ENCODE data around the gene NLRP10.

NLRP10 gene, protein sequence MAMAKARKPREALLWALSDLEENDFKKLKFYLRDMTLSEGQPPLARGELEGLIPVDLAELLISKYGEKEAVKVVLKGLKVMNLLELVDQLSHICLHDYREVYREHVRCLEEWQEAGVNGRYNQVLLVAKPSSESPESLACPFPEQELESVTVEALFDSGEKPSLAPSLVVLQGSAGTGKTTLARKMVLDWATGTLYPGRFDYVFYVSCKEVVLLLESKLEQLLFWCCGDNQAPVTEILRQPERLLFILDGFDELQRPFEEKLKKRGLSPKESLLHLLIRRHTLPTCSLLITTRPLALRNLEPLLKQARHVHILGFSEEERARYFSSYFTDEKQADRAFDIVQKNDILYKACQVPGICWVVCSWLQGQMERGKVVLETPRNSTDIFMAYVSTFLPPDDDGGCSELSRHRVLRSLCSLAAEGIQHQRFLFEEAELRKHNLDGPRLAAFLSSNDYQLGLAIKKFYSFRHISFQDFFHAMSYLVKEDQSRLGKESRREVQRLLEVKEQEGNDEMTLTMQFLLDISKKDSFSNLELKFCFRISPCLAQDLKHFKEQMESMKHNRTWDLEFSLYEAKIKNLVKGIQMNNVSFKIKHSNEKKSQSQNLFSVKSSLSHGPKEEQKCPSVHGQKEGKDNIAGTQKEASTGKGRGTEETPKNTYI

DNA sequence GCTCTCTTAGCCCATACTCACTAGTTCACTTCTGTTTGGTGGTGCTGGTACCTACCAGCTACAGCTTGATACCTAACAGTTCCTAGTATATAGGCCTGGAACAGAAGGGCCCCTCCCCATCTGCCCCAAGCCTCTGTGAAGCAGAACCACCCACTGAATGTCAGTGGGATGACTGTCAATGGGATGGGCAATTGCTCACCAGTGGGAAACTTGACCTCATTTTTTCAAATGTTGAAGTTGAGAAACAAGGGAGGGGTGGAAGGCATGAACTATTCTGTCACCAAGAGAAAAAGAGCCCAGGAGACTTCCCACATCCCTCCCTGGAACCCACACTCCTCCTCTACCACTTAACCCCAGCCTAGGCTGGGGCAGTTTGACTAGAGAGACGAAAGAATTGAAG lies at the start of gene NLRP10:
Gene NLRP10, minus strand, starts transcription at position 62 of the 400 bp plus-strand sequence. CDS start 1,952 bp downstream, outside the sequence.
- TF ChIP-seq, protein P1, sequence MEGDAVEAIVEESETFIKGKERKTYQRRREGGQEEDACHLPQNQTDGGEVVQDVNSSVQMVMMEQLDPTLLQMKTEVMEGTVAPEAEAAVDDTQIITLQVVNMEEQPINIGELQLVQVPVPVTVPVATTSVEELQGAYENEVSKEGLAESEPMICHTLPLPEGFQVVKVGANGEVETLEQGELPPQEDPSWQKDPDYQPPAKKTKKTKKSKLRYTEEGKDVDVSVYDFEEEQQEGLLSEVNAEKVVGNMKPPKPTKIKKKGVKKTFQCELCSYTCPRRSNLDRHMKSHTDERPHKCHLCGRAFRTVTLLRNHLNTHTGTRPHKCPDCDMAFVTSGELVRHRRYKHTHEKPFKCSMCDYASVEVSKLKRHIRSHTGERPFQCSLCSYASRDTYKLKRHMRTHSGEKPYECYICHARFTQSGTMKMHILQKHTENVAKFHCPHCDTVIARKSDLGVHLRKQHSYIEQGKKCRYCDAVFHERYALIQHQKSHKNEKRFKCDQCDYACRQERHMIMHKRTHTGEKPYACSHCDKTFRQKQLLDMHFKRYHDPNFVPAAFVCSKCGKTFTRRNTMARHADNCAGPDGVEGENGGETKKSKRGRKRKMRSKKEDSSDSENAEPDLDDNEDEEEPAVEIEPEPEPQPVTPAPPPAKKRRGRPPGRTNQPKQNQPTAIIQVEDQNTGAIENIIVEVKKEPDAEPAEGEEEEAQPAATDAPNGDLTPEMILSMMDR (IDR thresholded peaks at IDR 0.05): no peak
- no peak within 1 kb of the TSS for H3K4me3 ChIP-seq
- no peak within 1 kb of the TSS for H3K27ac ChIP-seq
- DNase-seq (ENCODE audit: low spot score): no peak

DNA sequence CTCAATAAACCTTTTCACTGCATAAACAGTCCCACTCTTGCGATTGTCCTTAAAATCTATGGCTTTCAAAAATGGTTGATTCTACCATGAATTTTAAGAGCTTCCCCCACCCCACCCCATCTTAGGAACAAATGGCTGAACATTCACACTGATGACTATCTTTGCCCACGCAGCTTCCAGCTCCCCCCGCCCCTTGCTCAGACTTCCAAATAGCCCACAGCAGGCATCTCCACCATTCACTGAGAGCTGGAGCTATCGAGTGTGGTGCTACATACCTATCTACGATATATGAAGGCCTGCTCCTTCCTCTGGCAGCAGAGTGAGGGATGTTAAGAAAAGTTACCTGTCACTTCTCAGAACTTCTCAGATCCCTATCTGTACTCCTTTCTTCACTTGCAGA lies 48.6 kb upstream of the NLRP10 start:
- DNase-seq (ENCODE audit: low spot score): no peak
- H3K4me3 ChIP-seq: no peak overlapping the region
- H3K27ac ChIP-seq: no peak overlapping the region
- TF ChIP-seq, protein P1 (IDR thresholded peaks at IDR 0.05): no peak

DNA sequence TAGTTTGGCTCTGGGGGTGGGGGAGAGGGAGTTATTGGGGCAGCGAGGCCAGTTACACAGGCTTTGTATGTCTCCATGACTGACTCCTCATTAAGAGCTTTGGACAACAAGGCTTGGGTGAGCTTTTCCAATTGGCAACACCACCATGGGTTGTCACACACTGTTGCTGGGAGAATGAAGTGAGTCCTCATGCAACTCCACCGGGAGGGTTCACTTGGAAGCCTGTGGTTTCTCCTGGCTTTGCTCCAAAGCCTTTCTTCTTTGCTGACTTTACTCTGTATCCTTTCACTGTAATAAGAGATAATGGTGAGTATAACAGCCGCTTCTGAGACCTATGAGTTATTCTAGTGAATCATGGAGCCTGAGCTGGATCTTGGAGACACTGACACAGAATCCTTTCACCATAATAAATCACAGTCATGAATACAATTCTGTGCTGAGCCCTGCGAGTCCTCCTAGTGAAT lies 46.8 kb upstream of the NLRP10 start:
- H3K27ac ChIP-seq: no peak overlapping the region
- H3K4me3 ChIP-seq: no peak overlapping the region
- TF ChIP-seq, protein P1 (IDR thresholded peaks at IDR 0.05): no peak
- DNase-seq (ENCODE audit: low spot score): no peak

DNA sequence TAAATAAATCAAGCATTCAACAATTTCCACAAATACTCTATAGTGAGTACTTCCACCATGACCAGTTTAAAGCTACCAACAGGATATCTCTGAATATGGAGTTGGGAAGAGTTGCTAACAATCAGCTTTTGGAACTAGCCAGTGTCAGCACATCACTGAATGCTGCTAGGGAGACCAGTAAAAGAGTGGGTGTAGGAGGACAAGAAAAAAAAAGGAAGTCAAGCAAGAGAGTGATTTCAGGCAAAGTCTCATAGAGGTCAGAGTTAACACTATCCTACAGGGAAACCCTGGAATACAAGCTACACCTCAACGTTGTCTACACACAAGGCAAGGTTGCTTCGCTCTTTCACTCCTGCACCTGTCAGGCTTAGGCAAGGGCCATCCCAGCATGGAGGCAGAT lies 46.1 kb upstream of the NLRP10 start:
- no peak for DNase-seq (ENCODE audit: low spot score)
- no peak overlapping the region for H3K27ac ChIP-seq
- no peak overlapping the region for H3K4me3 ChIP-seq
- TF ChIP-seq, protein P1 (IDR thresholded peaks at IDR 0.05): no peak

DNA sequence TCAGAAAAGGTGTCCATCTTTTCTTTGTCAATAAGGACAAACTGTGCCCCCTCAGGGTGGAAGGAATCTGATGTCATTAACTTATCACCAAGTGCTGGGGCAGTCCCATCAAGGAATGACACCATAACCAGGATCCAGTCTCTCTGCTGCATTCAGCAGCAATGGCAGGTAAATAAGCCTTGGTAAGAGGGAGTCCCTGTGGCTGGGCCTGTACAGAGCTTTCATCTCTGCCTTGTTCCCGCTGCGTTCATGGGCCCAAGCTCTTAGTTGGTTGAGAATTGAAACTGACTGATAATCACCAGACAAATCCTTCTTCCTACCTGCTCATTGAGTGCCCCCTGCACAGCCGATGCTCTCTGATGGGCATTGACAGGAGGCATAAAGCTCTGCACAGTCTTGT lies 44.6 kb upstream of the NLRP10 start:
- no peak for DNase-seq (ENCODE audit: low spot score)
- Histone ChIP-seq H3K27ac (no peak overlapping the region), H3K4me3 (no peak overlapping the region)
- TF ChIP-seq, protein P1 (IDR thresholded peaks at IDR 0.05): no peak

DNA sequence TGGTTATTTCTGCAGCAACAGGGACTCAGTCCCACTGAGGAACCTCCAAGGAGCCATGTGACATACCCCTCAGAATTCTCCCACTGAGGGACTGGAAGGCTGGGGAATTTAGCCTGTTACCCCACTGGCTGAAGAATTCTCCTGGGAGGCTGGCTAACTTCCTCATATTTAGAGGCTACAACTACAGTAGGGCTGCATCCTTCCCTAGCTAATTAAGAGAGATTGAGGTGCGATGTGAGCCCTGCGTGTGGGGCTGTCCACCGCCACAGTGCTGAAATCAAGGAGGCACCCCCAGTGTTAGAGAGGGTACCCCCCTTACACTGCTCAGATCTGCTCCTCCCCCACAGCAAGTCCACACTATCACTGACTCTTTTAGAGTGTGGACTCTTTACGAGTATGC lies 43.0 kb upstream of the NLRP10 start:
- H3K4me3 ChIP-seq: no peak overlapping the region
- H3K27ac ChIP-seq: no peak overlapping the region
- DNase-seq (ENCODE audit: low spot score): no peak
- TF ChIP-seq, protein P1 (IDR thresholded peaks at IDR 0.05): no peak

Data from coronary artery (tissue), 2 donors.